ENCODE measurements around the gene OBP2B.

DNA sequence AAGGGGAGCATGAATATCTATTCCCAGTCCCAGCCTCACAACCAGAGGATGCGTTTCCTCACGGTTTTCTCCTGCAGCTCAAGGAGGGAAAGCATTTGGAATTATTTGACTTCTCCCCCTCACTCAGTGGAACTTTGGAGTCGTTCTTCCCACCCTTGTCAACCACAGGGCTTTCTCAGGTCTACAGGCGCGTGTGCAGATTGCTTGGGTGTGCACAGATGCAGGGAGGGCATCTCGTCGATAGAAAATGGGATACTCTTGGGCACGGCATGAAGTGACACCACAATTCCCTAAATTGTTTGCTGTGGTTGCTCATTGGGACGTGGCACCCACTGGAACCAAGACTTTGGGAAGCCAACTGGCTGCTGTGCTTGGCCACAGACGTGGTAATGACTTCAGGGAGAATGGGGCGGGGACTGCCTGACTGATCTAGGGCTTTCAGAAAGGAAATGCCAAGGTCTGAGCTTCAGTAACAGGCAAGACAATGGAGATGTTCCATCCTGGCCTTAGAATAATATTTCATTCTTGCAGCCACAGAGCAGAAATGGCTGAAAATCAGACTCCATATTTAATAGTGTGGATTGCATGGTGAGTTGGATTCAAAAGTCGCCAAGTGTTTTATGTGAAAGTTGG is 12.2 kb upstream of the OBP2B start:
- TF ChIP-seq CREBBP (IDR thresholded peaks at IDR 0.05; ENCODE audit: low read depth, low read length) (no peak), POLR2A (conservative IDR thresholded peaks at IDR 0.05) (no peak), RB1 (IDR thresholded peaks at IDR 0.05; ENCODE audit: low read depth) (no peak), OTX1 (CRISPR knock-in tag; IDR thresholded peaks at IDR 0.05) (no peak), TOE1 (IDR thresholded peaks at IDR 0.05; ENCODE audit: borderline replicate concordance) (no peak), TOE1 (CRISPR knock-in tag; IDR thresholded peaks at IDR 0.05; ENCODE audit: borderline replicate concordance, low read depth) (no peak), YY1 (IDR thresholded peaks at IDR 0.05; ENCODE audit: borderline replicate concordance in 1 of 3, control insufficient read depth in 1 of 3, extremely low read depth in 1 of 3, insufficient read depth in 3 of 3, insufficient read length in 1 of 3, insufficient replicate concordance in 2 of 3, low read depth in 1 of 3, low read length in 2 of 3) (no peak), DMBX1 (CRISPR knock-in tag; IDR thresholded peaks at IDR 0.05; ENCODE audit: borderline replicate concordance) (no peak), TARDBP (IDR thresholded peaks at IDR 0.05) (no peak), CBFB (CRISPR knock-in tag; IDR thresholded peaks at IDR 0.05) (no peak), CBX5 (IDR thresholded peaks at IDR 0.05; ENCODE audit: borderline replicate concordance, low read depth) (no peak)
- TF ChIP-seq, protein P1, sequence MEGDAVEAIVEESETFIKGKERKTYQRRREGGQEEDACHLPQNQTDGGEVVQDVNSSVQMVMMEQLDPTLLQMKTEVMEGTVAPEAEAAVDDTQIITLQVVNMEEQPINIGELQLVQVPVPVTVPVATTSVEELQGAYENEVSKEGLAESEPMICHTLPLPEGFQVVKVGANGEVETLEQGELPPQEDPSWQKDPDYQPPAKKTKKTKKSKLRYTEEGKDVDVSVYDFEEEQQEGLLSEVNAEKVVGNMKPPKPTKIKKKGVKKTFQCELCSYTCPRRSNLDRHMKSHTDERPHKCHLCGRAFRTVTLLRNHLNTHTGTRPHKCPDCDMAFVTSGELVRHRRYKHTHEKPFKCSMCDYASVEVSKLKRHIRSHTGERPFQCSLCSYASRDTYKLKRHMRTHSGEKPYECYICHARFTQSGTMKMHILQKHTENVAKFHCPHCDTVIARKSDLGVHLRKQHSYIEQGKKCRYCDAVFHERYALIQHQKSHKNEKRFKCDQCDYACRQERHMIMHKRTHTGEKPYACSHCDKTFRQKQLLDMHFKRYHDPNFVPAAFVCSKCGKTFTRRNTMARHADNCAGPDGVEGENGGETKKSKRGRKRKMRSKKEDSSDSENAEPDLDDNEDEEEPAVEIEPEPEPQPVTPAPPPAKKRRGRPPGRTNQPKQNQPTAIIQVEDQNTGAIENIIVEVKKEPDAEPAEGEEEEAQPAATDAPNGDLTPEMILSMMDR (IDR thresholded peaks at IDR 0.05 in 2 of 3, conservative IDR thresholded peaks at IDR 0.05 in 1 of 3; ENCODE audit: insufficient read depth in 2 of 3, low read depth in 1 of 3, low read length in 3 of 3) = no peak
- TF ChIP-seq, protein P2, sequence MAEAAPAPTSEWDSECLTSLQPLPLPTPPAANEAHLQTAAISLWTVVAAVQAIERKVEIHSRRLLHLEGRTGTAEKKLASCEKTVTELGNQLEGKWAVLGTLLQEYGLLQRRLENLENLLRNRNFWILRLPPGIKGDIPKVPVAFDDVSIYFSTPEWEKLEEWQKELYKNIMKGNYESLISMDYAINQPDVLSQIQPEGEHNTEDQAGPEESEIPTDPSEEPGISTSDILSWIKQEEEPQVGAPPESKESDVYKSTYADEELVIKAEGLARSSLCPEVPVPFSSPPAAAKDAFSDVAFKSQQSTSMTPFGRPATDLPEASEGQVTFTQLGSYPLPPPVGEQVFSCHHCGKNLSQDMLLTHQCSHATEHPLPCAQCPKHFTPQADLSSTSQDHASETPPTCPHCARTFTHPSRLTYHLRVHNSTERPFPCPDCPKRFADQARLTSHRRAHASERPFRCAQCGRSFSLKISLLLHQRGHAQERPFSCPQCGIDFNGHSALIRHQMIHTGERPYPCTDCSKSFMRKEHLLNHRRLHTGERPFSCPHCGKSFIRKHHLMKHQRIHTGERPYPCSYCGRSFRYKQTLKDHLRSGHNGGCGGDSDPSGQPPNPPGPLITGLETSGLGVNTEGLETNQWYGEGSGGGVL (CRISPR knock-in tag; IDR thresholded peaks at IDR 0.05) = no peak
- TF ChIP-seq, protein P3, sequence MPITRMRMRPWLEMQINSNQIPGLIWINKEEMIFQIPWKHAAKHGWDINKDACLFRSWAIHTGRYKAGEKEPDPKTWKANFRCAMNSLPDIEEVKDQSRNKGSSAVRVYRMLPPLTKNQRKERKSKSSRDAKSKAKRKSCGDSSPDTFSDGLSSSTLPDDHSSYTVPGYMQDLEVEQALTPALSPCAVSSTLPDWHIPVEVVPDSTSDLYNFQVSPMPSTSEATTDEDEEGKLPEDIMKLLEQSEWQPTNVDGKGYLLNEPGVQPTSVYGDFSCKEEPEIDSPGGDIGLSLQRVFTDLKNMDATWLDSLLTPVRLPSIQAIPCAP (CRISPR knock-in tag; IDR thresholded peaks at IDR 0.05; ENCODE audit: borderline replicate concordance) = no peak

Measured in K562 (cell line).